IPS DF 4.7 (cell line): ENCODE measurements around the gene EPS8L1.
"Not testable (repeated sequence)": the region's sequence is repeated elsewhere in the genome, so short reads cannot be mapped to it uniquely, and the experiment has no call there.

Experiments used
- DNase-seq: peaks from one replicate; pipeline ENCODE4 v3.0.0-alpha.2; 2013; ENCODE audit warnings: low spot score; ENCODE audit errors: extremely low read depth

Gene EPS8L1

DNA sequence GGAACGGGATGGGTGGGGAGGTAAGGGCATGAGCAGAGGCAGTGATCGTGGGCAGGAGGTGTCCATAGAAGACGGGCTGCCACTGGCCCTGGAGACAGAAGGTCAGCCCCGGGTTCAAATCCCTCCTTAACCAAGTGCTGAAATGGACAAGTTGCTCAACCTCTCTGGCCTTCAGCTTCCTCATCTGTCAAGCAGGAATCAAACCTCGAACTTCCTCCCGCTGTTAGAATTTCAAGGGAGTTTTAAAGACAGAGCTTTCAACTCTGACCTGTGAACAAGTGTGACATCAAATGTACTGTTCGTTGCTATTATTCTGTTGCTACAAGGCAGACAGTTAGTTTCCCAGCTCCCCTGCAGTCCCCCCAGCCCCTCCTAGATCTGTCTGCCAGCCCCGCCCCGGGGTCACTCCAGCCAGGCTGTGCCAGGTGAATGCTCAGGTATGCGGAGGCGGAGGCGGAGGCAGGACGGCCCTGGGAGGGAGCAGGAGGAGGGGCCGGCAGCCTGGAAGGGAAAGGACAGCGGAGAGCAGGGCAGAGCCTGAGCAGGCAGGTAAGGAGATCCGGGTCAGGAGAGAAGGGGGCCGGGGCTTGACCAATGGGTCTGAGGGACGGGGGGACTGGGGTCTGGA, at the start of gene EPS8L1:
Gene EPS8L1, plus strand, starts transcription at position 499 of the 628 bp plus-strand sequence. CDS start 576 bp downstream, outside the sequence.
- no peak for DNase-seq

DNA sequence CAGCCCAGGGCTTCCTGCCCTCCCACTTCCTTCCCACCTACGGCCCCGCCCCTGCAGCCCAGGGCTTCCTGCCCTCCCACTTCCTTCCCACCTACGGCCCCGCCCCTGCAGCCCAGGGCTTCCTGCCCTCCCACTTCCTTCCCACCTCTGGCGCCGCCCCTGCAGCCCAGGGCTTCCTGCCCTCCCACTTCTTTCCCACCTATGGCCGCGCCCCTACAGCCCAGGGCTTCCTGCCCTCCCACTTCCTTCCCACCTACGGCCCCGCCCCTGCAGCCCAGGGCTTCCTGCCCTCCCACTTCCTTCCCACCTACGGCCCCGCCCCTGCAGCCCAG, 48.6 kb upstream of the EPS8L1 start:
- not testable (repeated sequence) for DNase-seq

DNA sequence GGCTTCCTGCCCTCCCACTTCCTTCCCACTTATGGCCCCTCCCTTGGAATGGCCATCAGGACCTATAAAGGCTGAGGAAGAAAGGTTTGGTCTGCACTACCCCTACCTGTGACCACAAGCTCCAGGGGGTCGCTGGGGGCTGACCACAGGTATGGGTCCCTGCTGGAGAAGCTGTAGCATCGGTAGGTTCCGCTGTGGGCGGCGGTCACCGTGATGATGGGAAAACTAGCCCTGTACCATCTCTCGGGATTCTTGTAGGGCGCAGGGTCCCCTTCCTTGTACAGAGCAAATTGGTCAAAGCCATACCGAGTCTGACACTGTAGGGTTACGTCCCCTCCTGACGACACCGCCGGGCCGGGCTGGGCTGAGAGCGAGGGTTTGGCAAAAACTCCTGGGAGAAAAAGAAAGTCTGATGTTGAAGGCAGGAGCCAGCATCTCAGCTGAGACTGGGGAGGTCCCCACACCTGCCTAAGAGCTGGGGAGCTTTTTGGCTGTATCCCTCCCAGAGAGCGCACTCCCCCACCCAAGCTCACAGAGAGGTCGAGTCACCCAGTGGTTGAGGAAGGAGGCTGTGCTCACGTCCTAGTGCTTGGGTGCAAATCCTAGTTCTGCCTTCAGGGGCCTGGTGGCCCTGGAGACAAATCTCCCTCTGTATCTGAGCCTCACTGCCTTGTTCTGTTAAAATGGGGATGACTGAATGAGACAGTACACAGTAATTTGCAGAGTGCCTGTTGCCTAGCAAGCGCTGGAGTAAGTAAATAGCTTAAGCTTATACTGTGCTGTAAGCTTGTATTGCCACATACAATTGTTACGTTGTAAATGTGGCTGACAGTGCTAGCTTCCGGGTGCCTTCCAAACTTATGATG, 48.0 kb upstream of the EPS8L1 start:
- DNase-seq: no peak

DNA sequence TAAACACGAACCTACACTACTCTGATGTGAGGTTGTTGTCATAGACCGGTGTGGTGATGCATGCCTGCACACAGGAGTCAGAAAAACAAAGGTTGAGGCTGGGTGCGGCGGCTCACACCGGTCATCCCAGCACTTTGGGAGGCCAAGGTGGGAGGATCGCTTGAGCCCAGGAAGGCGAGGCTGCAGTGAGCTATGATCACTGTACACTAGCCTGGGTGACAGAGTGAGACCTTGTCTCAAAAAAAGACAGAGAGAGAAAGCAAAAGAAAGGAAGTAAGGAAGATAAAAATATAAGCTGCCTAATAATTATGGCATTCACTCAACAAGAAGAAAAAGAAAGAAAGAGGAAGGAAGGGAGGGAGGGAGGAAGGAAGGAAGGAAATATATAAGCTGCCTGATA, 46.9 kb upstream of the EPS8L1 start:
- no peak for DNase-seq

DNA sequence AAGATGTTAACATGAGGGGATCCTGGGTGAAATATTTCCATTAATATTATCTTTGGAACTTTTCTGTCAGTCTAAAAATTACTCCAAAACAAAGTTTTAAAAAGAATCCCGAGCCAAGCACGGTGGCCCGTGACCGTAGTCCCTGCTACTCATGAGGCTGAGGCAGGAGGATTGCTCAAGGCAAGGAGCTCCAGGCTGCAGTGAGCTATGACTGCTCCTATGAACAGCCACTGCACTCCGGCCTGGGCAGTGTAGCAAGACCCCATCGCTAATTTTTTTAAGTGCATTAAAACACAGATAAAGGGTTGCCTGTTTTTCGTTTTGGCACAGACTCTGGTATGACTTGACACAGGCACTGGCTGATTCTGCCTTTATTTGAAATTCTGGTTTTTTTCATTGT, 44.5 kb upstream of the EPS8L1 start:
- no peak for DNase-seq

DNA sequence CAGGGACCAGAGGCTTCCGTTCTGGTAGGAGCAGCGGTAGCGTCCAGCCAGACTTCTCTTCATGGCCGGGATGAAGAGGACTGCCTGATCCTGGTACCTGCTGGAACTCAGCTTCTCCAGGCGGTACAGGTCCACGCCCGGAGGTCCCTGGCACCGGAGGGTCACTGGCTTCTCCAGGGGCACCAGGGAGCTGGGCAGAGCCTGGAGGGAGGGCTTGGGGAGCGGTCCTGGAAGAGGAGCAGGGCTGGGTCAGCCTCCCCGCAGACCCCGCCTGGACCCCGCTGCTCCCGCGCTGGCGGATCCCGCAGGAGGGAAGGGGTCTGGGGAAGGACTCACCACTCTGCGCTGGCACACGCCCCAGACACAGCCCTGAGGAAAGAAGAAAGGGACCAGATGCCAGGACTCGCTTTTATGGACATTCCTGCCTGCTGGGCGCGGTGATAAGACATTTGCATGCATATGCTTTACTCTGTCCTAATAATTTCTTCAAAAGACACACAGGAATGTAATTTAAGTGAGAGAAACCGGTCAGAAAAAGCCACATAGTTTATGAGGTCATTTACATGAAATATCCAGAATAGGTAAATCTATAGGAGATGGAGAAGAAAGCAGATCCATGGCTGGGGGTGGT, 43.4 kb upstream of the EPS8L1 start:
- DNase-seq: no peak

DNA sequence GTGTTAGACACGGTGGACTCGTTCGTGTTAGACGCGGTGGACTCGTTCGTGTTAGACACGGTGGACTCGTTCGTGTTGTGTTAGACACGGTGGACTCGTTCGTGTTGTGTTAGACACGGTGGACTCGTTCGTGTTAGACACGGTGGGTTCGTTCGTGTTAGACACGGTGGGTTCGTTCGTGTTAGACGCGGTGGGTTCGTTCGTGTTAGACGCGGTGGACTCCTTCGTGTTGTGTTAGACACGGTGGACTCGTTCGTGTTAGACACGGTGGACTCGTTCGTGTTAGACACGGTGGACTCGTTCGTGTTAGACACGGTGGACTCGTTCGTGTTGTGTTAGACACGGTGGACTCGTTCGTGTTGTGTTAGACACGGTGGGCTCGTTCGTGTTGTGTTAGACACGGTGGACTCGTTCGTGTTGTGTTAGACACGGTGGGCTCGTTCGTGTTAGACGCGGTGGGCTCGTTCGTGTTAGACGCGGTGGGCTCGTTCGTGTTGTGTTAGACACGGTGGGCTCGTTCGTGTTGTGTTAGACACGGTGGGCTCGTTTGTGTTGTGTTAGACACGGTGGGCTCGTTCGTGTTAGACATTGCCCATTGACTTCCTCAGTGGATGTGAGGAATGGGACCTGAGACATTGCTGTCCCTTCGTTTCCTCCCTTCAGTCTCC, 42.6 kb upstream of the EPS8L1 start:
- DNase-seq: not testable (repeated sequence)

DNA sequence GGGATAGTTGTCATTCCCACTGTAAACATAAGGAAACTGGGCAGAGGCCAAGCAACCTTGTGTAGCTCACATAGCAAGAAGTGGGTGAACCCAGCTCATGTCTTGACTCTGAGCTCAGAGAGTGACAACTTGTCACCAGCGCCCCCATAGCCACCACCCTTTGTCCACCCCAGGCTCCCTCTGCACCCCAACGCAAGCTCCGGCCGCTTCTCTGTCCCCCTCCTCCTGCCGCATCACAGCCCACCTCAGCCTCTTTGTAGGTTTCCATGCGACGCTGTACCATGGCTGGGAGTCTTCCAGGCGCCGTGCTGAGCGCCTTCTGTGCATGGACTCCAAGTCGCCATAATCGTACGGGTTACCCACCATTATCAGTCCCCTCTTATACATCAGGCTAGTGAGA, 40.9 kb upstream of the EPS8L1 start:
- no peak for DNase-seq

DNA sequence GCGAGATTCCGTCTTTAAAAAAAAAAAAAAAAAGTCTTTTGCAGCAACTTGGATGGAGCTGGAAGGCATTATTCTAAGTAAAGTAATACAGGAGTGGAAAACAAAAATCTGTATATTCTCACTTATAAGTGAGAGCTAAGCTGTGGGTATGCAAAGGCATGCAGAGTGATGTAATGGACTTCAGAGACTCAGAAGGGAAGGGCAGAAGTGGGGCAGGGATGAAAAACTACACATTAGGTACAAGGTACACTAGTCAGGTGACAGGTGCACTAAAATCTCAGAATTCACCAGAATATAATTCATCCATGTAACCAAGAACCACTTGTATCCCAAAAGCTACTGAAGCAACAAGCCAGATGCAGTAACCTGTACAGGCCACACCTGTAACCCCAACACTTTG, 39.6 kb upstream of the EPS8L1 start:
- no peak for DNase-seq

DNA sequence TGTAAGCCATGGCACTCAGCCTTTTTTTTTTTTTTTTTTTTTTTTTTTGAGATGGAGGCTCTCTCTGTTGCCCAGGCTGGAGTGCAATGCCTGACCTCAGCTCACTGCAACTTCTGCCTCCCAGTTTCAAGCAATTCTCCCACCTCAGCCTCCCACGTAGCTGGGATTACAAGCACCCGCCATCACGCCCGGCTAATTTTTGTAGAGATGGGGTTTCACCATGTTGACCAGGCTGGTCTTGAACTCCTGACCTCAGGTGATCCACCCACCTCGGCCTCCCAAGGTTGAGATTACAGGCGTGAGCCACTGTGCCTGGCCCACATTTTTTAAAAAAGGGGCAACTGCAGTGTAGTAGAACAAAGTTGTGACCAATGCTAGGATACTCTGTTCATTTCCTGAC, 38.1 kb upstream of the EPS8L1 start:
- DNase-seq: not testable (repeated sequence)

DNA sequence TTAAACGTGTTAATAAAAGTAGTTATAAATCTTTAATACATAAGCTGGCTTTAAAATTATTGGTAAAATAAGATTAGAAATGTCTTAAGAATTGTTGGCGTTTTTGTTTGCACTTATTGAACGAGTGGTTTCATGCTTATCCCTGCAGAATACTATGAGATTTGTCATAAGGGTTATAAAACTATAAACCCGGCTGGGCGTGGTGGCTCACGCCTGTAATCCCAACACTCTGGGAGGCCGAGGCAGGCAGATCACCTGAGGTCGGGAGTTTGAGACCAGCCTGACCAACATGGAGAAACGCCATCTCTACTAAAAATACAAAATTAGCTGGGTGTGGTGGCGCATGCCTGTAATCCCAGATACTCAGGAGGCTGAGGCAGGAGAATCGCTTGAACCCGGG, 35.0 kb upstream of the EPS8L1 start:
- DNase-seq: not testable (repeated sequence)

DNA sequence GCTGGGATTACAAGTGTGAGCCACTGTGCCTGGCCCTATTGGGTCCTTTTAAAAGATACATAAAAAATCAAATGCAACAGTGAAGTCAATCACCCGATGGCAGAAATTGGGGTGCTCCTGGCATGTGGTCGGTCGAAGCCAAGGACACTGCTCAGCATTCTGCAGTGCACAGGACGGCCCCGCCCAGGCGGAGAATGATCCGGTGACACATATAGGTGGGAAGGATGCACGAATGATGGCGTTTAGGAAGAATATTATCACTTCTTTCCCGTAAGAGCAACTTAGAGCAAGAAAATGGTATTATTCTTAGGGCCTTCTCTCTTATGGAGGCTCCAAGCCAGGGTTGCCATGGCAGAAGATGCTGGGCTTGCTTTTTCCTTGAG, 34.4 kb upstream of the EPS8L1 start:
- DNase-seq: no peak

DNA sequence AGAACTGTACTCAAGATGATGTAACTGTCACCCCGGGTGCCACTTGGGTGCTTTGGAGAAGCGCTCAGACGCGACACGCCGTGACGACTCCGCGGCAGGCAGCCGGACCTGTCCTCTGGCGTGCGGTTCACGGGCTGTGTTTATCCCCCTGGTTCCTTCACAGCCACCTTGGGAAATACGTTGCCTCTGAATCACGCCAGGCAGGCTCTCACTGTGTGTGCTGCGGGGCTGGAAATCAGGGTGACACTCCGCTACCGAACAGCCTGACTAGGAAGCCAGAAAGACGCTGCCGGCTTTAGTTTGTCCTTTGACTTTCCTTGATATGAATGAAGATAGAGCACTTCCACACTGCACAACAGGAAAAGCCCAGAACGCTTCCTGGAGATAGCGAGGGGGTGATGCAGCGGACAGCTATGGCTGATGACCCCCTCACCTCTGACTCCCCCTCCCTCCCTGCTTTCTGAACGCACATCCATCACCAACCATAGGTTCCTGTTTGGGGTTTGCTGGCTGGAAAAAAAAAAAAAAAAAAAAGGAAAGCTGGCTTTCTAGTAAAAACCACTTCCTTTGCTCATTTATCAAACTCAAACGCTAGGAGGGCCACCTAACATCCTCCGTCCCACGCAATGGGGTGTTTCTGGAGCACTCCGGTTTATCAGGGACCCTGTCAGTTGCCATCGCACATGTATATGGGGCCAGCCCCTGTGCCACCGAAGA, 33.9 kb upstream of the EPS8L1 start:
- no peak for DNase-seq

DNA sequence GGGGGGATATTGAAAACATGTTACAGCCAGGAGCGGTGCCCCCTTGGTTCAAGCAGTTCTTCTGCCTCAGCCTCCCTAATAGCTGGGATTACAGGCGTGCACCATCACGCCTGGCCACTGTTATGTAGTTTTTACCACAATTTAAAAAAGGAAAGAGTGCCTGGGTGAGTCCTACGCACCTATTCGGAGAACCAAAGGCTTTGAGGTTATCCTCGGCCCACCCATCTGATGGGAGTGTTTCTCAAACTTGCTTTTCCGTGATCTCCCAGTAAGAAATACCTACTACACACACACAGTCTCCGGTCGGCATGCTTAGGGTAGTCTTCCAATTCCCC, 33.4 kb upstream of the EPS8L1 start:
- no peak for DNase-seq

DNA sequence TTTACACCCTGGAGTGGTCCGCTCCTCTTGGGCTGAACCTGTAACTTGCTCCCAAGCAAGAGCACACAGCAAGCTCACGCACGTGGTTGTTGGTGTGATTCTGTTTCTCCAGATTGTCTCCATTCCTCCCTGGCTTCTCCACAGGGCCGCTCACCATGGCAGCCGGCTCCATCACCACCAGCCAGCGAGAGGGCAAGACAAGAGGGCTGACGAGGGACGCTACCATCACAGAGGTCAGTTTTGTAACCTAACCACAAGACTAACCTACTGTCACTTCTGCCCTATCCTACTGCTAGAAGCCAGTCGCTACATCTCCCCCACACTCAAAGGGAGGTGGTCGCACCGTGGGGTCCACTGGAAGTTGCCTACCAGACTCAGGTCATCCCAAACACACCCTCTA, 33.0 kb upstream of the EPS8L1 start:
- no peak for DNase-seq

DNA sequence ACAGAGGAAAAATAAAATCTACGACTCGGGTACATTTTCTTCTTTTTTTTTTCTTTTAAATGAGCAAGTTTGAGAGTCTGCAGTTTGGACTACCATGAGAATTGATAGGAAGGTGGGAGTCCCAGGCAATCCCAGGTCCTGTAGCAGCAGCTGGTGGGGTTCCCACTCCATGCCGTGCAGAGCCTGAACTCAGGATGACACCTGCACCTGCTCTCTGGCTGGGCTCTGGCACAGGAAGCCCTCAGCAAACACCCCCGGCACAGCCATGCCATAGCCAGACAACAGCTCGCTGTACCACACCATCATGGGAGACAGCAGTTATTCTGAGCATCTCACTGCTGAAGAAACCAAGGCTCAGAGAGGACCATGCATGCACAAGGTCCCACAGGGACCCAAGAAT, 31.4 kb upstream of the EPS8L1 start:
- no peak for DNase-seq

DNA sequence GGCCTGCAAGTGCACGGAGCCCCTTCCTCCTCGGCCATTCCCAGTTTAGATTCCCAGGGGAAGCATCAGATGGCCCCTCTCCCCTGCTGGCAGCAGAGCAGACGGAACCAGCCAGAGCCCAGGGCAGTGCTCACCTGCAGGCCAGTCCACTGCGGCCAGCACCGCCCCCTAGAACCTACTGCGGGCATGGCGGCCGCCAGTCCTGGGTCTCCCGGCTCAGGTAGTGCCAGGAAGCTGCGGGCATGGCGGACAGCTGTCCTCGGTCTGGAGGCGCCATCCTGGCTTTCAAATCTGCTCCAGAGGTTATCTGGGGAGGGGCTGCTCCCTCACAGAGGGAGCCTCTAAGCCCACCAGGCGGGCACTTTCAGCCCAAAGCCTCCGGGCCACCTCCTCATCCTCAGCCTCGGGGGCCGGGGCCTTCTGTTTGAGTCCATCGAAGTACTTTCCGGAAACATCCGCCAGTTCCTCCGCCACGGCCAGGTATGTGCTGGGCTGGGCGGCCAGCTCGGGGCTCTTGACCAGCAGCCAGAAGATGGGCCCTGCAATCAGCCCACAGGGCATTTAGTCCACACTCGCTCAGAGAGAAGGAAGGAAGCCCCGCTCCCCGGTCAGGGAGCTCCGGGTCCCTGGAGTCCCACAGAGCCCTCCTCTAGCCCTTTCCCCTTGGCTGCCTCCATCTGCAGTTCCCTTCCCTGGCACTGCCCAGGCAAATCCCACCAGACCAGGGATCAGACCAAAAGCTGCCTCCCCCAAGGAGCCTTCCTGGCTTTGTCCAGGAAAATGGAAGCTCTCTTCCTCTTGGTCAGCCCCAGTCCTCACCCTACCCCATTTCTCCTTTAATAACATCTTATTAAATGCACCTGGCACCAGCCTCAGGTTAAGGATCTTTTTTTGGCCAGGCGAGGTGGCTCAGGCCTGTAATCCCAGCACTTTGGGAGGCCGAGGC, 30.6 kb upstream of the EPS8L1 start:
- no peak for DNase-seq

DNA sequence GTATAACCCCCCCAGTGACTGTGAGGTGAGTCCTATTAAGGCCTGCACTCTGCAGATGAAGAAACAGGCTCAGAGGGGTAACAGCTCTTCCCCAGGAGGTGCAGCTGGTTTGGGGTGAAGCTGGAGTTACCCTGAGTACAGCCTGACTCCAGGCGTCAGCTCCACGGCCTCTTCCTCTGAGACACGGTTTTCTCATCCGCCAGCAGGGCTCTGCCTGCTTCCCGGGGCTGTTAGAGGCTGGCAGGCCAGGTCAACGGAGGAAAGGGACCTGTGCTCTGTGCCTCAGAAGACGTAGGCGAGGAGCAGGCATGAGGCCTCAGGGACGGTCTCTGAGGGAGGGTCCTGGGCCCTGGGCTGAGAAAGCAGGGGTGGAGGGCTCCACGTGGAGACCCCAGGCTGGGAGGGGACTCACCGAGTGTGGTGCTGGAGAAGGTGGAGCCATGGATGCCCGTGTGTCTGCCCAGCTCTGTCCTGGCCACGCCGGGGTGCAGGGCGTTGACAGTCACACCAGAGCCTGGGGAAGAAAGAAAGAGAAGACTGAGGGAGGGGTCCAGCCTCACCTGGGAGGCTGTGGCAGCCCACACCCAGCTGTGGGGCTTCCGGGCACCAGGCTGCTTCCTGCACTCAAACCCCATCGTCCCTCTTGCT, 28.6 kb upstream of the EPS8L1 start:
- no peak for DNase-seq

DNA sequence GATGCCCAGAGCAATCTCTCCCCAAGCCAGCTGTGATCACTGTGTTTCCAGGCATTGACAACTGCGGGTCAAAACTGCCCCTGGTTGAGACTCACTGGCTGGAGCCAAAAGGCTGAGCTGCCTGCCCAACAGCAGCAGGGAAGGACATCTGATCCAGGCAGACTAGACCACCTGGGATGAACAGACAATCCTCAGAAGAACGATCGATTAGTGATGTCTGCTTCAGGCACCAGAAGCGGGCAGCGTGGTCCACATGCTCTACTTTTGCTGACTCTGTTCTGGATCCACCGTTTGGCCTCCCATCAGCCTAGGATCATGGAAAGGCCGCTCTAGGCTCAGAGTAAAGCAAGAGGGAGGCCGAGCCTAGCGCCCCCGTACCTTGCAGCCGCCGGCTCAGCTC, 27.7 kb upstream of the EPS8L1 start:
- DNase-seq: no peak

DNA sequence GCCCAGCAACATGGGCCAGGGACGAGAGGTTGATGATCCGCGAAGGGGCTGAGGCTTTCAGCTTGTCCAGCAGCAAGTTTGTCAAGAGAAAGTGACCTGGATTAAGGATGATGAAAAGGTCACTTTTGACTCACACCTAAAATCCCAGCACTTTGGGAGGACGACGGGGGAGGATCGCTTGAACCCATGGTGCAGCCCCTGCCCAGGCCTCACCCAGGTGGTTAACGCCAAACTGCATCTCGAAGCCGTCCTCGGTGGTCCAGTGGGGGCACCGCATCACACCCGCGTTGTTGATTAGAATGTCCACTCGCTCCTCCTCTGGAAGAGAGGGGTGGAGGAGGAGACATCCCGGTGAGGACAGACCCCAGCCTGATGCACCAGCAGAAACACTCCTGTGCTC, 27.2 kb upstream of the EPS8L1 start:
- DNase-seq: no peak
